PFSK-1 (cell line): Measurements from ENCODE around the gene BRICD5.

Experiments
- FOXP2 ChIP-seq: optimal IDR thresholded peaks from 2 replicates; pipeline ENCODE3; 2011; ENCODE audit warnings: borderline replicate concordance, control low read depth, inconsistent platforms; ENCODE audit not compliant: insufficient read depth; ENCODE audit errors: extremely low read length, extremely low read depth
- POLR2AphosphoS5 ChIP-seq: IDR thresholded peaks from 2 replicates; pipeline ENCODE4 v1.6.1; 2012; ENCODE audit warnings: low read depth, mild to moderate bottlenecking, control low read depth, low read length, moderate library complexity
- SIN3A ChIP-seq: IDR thresholded peaks from 2 replicates; pipeline ENCODE4 v1.6.1; 2012; ENCODE audit warnings: mild to moderate bottlenecking, low read length, moderate library complexity, borderline replicate concordance; ENCODE audit not compliant: insufficient read depth
- TAF1 ChIP-seq: IDR thresholded peaks from 2 replicates; pipeline ENCODE4 v1.6.1; 2012; ENCODE audit warnings: low read length, control low read depth, borderline replicate concordance; ENCODE audit not compliant: insufficient read depth
- TF ChIP-seq, protein P1 (sequence below), 2 experiments: IDR thresholded peaks; 2 replicates each; pipeline versions ENCODE4 v1.6.1 to v1.8.0; 2011 to 2012; ENCODE audit warnings: low read depth in 2 of 2, low read length in 2 of 2, control low read depth in 1 of 2, inconsistent platforms in 1 of 2, mild to moderate bottlenecking in 1 of 2, moderate library complexity in 1 of 2; ENCODE audit not compliant: insufficient read depth in 1 of 2

GRCh38 chr16:2162676-2163118, 48.0 kb downstream of the BRICD5 start:
- TF ChIP-seq POLR2AphosphoS5 (no peak), SIN3A (no peak), TAF1 (no peak), FOXP2 (no peak)
- TF ChIP-seq, protein P1, sequence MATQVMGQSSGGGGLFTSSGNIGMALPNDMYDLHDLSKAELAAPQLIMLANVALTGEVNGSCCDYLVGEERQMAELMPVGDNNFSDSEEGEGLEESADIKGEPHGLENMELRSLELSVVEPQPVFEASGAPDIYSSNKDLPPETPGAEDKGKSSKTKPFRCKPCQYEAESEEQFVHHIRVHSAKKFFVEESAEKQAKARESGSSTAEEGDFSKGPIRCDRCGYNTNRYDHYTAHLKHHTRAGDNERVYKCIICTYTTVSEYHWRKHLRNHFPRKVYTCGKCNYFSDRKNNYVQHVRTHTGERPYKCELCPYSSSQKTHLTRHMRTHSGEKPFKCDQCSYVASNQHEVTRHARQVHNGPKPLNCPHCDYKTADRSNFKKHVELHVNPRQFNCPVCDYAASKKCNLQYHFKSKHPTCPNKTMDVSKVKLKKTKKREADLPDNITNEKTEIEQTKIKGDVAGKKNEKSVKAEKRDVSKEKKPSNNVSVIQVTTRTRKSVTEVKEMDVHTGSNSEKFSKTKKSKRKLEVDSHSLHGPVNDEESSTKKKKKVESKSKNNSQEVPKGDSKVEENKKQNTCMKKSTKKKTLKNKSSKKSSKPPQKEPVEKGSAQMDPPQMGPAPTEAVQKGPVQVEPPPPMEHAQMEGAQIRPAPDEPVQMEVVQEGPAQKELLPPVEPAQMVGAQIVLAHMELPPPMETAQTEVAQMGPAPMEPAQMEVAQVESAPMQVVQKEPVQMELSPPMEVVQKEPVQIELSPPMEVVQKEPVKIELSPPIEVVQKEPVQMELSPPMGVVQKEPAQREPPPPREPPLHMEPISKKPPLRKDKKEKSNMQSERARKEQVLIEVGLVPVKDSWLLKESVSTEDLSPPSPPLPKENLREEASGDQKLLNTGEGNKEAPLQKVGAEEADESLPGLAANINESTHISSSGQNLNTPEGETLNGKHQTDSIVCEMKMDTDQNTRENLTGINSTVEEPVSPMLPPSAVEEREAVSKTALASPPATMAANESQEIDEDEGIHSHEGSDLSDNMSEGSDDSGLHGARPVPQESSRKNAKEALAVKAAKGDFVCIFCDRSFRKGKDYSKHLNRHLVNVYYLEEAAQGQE (IDR thresholded peaks at IDR 0.05; ENCODE audit: insufficient read depth in 1 of 2, low read depth in 2 of 2, low read length in 2 of 2) = no peak
